NCI-H146 (cell line): ENCODE data around the gene PARN.
A peak's percentile ranks its signal among the peaks of the same experiment; 100 is the strongest.

ENCODE experiments used
- DNase-seq: peaks from one replicate; lab custom pipeline; 2025; lab: John Stamatoyannopoulos, UW

The PARN gene

GRCh38 chr16:14499110-14499509 lies 130.9 kb downstream of the PARN start:
- DNase-seq: no peak

- peak; percentile 56 for DNase-seq
Measured at GRCh38 chr16:14497245-14498082, 132.6 kb downstream of the PARN start.

DNA sequence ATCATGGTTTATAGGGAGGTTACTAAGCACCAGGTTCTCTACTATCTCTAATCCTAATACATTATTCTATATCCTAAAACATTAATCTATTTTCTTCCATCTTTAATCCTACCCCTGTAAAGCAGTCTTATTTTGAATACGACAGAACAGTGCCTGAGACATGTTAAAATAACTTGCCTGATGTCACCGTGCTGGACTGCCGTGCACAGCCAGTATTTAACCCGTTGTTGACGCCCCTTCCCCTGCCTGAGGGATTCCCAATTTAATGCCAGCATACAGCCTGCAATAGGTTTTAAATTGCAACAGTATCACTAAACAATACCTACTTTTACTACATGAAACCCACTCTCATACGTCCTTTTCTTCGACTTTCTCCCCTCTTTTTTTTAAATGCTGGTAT lies 133.3 kb downstream of the PARN start:
- DNase-seq: no peak

DNA sequence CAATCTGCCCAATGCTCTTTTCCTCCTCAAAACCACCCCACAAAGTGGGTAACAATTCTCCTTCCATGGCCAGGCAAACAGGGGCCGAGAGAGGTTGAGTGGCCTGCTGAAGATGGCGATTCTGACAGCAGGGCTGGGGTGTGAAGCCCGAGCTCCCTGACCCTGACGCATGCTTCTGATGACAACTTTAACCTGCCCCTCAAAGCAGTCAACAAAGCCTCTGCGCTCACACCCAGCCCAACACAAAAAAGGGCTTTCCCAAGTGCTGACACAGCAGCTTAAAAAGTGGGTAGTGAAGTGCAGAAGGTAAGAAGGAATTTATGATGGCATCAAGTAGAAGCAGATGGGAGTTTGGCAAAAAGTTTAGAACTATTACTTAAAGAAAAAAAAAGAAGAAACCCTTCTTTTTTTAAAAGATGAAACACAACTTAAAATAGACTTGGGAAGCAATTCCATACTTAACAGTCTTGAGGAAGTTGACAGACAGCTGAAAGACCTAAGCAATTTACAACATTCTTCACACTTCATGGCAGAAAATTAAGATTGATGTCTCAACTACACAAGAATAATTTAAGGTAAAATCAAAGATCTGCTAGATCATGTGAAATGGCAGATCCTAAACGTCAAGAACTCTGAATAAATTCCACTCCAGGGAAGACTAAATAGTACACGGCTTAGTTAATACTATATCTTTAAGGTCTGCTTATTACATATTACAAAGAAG lies 133.9 kb downstream of the PARN start:
- no peak for DNase-seq

DNA sequence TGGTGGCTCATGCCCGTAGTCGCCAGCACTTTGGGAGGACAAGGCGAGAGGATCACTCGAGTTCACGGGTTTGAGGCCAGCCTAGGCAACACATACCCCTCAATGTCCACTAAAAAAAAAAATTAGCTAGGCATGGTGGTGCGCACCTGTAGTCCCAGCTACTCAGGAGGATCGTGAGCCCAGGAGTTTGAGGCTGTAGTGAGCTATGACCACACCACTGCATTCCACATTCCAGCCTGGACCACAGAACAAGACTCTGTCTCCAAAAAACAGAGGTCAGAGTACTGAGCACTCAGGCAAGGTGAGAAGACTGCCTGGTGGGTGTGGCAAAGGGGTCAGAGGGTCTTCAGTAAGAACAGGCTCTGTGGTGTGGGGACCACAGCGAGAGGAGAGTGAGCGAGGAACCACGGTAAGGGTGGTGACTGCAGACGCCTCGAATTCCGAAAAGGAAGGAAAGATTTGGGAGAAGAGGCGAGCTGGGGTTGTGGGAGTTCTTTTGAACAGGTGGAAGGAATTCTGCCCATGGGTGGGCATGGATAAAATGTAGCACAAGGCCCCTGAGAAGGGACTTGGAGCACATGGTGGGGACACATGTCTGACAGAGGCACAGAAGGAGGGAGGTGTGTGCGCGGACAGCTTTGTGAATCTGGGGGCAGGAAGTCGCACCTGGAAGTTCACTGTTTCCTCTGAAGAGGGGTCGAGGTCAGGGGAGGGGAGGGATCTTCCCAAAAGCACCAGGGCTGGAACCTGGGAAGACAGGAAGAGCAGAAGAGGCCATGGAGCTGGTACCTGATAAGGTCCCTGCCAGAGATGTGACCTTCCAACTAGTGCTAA lies 134.6 kb downstream of the PARN start:
- no peak for DNase-seq

GRCh38 chr16:14494396-14494966 lies 135.6 kb downstream of the PARN start:
- no peak for DNase-seq

GRCh38 chr16:14493791-14494190 lies 136.3 kb downstream of the PARN start:
- DNase-seq: no peak

DNA sequence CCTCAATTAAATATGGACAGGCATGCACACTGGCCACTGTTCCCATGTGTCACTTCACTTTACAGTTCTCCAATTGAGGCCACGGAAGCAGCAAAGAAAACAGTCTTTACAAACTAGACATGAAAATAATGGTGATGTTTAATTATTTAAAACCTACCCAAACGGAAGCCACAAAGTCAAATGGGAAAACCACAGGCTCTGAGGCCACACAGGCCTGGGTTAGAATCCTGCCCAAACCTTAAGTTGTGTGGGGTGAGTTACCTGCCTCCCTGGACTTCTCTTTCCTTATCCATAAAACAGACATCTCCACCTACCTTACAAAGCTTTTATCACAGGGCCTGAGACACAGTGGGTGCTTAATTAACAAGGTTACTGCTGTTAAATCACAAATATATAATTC lies 137.4 kb downstream of the PARN start:
- no peak for DNase-seq

DNA sequence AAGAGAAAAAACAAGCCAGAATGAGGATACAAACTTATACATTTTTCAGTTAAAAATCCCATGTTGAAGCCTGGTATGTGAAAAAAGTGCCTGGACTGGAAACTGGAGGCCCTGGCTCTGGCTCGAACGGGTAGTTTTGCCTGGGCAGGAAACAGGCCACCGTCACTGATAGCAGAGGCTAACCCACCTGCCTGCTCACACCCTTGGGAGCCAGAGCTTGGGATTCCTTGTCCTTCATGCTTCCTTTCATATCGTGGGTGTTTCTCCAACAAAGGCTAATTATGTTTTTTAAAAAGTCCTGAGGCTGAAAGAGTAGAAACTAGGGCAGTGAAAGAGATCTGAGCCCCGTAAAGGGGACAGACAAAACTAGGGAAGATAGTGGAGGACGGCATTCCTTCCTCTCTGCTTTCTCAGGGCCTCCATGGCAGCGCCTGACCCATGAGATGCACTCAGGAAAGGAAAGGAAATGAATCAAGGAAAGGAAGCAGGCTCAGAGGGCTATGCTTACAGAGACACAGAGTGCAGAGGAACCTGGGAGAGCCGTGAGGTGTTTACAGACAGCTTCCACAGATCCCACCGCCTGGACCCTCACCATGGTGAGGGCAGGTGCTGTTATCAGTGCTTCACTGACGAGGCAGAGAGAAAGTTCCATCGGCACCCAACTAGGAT lies 138.1 kb downstream of the PARN start:
- DNase-seq: no peak

DNA sequence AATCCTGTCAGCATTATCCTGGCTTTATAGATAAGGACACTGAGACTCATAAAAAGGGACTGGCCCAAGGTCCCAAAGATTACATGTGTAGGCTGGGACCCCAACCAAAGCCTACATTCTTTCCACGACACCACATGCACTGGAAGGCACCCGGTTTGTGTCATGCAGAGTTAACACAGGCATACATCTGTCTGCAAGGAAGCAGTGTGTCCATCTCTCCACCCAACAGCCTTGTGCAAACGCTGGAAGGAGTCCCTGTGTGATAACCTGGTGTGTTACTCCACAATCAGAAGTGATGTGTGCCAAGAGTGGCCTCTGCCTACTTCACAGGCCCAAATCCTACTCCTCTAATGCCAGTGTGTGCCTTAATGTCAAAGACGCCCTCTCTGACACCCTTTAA lies 139.8 kb downstream of the PARN start:
- DNase-seq: no peak

GRCh38 chr16:14489460-14489859 lies 140.6 kb downstream of the PARN start:
- DNase-seq: no peak

- no peak for DNase-seq
Measured at GRCh38 chr16:14487579-14487978, 142.5 kb downstream of the PARN start.

DNA sequence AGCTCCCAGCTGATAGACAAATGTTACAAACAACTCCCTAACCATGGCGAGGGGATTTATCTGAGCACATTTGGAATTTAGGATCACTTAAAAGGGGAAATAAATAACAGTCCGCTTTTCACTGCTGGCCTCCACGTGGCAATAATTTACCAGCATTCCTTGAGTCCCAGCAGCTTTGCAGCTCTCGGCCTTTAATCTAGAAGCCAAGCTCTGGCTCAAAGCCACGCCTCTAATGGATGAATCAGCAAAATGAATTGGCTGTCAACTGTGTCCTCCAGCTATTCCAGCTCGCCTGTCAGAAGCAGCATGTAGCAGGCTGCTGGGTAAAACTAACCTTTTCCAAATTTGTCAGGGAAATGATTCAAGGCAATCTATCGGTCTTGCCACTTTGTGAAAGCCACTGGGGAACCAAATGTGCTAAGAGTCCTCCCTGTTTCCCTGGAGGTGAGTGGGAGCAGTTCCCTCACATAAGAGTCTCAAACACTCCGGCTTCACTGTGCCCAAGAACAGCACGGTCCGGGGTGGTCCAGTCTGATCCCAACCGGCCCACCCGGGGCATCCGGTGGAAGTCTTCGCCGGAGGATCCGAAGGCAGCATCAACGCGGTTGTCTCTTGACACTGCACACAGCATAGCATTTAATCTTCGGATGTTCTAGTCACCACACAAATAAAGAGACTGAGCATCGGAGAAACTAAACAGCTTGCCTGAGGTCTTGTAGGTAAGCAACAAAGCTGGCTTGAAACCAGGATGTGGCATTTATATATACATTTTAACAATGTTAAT lies 143.3 kb downstream of the PARN start:
- DNase-seq: peak; percentile 59

DNA sequence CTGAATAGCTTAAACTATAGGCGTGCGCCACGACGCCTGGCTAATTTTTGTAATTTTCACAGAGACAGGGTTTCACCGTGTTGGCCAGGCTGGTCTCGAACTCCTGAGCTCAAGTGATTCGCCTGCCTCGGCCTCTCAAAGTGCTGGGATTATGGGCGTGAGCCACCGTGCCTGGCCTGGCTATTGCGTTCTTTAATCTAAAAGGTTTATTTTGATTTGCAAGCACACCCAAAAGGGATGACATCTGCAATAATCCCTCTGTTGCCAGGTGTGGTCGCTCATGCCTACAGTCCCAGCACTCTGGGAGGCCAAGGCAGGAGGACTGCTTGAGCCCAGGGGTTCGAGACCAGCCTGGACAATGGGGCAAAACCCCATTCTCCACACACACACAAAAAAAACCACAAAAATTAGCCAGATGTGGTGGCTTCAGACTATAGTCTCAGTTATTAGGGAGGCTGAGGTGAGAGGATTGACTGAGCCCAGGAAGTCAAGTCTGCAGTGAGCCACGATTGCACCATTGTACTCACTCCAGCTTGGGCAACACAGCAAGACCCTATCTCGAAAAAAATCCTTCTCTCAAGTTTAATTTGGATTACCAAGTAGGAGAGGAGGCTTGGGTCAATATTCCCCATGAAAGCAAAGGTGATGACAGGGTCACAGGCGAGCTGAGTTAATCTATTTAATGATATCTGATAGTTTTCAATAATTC lies 144.1 kb downstream of the PARN start:
- DNase-seq: no peak

DNA sequence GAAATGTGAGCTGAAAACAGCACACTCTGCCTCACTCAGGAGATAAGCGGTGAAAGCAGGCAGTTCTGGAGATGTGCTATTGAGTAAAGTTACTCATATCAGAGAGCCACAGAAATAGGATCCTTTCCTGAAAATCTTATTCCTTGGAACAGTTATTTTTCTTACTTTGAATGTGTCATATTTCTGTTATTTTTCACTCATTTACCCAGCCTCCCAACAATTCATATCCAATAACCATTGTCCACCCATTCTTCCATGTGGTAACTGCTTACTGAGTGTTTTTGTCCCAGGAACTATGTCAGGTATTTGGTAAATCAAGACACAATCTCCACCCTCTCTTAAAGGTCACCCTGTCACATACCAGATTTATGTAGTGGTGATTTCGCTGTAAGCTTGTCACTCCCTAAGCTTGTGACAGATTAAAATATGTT lies 144.9 kb downstream of the PARN start:
- DNase-seq: no peak

GRCh38 chr16:14483819-14484385 lies 146.2 kb downstream of the PARN start:
- DNase-seq: no peak

DNA sequence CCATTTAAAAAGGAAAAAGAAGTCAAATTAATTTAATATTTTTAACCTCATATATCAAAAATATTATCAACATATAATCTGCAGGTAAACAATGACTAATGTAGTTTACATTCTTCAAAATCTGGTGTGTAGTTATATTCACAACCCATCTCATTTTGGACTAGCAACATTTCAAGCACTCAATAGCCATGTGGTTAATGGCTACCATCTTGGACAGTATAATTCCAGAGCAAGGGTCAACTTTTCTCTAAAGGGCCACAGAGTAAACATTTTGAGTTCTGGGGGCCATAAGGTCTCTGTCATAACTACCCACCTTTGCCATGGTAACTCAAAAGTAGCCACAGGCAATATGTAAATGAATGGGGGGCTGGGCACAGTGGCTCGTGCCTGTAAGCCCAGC lies 153.9 kb downstream of the PARN start:
- DNase-seq: peak; percentile 19

GRCh38 chr16:14475370-14476139 lies 154.5 kb downstream of the PARN start:
- DNase-seq: peak; percentile 61

DNA sequence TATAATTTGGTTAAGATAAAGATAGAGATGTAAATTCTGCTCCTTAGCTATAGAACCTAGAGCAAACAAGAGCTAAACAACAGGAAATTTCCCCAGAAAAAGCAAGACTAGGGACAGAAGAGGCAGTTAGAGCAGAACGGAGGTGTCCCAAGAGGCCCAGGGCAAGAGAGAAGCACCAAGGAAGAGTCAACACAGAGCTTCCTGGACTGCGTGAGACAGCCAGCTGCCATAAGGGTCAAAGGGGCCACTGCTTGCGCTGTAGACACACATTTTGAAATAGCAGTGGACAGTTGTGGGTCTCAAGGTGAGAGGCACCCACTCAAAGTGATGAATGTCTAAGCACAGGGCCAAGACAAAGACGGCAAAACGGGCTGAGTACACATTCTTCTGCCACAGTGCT lies 156.6 kb downstream of the PARN start:
- DNase-seq: no peak
